HuH-7 (cell line): ENCODE measurements around the gene VPS26C.
"Not testable (repeated sequence)": the region's sequence is repeated elsewhere in the genome, so short reads cannot be mapped to it uniquely, and the experiment has no call there.

ENCODE experiments used
- DNase-seq: peaks from one replicate; pipeline ENCODE4 v3.0.0; 2011; ENCODE audit warnings: low spot score

The VPS26C gene

DNA sequence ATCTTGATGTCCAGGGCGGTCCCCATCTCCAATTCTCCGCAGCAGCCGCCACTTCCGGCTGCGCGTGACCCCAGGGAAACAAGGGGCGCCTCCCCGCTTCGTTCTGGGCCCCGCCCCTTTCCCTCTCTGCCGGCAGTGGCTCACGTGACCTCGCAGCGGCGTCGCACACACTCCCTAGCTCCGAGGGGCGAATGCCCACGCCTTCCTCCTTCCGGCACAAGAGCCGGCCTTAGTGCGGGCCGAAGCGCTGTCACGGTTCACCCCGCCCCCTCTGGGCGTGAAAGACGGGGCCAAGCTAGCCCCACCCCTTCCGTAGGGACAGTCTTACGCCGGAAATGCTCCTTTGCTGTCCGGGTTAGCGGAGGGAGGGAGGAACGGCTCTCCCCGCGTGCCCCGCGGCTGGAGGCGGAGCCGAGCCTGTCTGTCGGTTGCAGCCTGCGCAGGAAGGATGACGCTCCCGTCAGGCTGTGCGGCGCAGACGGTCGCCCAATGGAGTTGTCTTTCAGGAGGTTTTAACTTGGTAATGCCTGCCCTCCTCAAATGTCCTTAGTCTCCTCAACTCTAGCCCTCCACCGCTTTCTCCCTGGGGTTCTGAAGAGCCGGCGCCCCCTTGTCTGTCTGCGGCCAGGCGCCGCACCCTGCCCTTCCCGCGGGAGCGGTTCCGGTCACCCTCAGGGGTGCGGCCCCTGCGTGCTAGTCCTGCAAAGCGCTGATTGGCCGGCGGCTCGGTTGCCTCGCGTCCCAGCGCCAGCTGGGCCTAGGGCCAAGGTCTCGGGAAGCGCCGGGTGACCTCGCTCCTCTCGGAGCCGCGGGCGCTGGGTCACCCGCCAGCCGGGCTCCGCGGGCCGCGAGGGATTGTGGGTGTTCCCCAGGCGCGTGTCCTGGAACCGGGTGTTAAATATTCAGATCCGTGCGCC lies at the start of gene VPS26C:
Gene VPS26C, minus strand, starts transcription at position 66 of the 917 bp plus-strand sequence. Its CDS starts 40 bp downstream, at position 26.
- peak; percentile 85 for DNase-seq

DNA sequence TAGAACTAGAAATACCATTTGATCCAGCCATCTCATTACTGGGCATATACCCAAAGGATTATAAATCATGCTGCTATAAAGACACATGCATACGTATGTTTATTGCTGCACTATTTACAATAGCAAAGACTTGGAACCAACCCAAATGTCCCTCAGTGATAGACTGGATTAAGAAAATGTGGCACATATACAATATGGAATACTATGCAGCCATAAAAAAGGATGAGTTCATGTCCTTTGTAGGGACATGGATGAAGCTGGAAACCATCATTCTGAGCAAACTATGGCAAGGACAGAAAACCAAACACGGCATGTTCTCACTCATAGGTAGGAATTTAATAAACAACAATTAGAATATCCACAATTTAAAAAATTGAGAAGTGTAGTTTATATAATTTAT lies 48.9 kb upstream of the VPS26C start:
- not testable (repeated sequence) for DNase-seq

DNA sequence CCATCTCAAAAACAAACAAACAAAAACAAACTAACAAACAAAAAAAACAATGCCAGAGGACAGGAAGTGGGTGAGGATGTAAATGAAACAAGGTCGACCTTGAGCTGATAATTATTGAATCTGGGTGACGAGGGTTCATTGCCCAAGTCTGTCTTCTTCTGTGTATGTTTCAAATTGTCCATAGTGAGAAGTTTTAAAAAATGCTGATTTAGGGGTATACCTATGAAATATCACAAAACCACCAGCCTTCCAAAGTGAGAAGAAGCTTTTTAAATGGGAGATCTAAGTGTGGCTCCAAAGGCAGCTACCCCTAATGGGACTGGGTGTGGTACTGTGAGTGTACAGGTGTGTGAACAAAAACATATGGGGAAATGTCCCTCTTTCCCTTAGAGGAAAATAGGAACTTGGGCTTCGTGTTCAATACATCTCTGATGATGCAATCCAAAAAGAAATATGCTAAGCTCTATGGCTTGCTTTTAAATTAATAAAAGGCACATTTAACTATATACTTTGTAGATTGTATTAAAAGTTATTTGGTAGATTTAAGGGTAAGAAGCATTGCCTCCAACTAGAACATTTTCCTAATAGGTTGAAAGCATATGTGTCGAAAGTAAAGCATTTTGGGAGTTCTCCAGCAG lies 33.1 kb upstream of the VPS26C start:
- no peak for DNase-seq

DNA sequence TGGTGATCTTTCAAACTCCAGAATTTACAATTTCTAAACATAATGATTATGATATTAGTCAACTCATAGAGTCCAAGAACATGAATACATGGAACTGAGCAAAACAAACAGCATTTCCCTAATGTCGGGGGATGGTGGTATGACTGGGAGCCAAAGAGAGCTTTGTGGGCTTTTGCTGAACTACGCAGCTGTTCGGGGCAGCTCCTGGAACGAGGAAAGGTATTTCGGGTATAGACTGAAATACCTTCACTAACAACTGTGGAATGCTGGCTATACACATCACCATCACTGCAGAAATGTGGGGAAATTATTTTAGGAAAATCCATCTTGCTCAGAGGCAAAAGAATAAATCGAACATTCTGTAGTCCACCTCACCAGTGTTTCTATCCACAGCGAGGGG lies 30.2 kb upstream of the VPS26C start:
- no peak for DNase-seq

DNA sequence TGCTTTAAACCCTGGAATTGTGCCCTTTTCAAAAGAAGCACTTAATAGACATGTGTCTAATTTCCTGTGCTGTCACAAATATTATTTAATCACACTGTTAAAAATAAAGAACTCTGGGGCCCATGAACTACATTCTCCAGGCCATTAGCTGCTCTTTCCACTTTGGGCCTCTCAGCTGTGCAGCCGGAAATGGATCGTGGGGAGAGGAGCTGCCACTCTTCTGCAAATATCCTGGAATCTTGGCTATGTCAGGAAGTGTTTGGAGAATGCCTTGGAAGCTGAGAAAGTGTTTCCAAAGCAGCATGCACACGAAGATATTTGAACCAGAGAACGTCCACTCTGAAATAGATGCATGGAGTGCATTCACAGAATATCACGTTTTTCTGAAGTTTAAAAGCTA lies 27.5 kb upstream of the VPS26C start:
- DNase-seq = no peak

DNA sequence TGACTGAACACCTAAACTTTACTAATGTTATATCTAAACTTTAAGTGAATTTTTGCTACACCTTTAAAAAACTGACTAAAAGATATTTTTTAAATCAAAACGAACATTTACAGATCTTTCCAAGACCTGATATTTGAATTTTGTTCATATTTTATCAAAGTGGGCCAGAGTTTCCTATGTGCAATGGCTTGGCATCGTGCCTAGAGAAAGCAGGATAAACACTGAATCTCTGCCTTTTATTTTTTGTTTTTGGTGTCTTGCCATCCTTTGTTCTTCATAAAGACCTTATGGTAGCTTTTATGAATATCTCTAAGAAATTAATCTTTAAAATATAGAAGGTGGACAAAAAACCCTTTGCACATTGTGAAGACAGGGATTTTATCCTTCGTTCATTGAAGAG lies 25.8 kb upstream of the VPS26C start:
- no peak for DNase-seq

DNA sequence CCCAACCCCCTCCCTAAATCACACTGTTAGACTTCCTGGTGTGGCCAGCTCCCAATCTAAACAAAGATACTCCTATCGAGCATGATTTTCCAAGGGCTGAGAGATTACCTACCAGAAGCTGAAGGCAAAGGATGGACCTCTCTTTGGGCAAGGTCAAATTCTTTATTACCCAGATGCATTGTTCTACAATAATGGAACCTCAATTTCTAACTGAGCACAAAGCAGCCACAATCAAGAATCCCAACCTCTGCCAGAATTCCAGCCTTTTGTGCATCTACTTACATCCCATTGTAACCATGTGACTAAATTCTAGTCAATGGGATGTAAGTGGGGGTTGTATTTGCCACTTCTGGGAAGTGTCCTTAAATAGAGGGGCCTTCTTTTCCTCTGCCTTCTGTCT lies 24.9 kb upstream of the VPS26C start:
- DNase-seq = no peak

DNA sequence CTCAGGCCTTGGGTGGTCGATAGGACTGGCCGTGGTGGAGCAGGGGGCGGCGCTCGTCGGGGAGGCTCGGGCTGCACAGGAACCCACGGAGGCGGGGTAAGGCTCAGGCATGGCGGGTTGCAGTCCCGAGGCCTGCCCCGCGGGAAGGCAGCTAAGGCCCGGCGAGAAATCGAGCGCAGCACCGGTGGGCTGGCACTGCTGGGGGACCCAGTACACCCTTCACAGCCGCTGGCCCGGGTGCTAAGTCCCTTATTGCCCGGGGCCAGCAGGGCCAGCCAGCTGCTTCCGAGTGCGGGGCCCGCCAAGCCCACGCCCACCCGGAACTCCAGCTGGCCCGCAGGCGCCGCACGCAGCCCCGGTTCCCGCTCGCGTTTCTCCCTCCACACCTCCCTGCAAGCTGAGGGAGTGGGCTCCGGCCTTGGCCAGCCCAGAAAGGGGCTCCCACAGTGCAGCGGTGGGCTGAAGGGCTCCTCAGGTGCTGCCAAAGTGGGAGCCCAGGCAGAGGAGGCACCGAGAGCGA lies 16.1 kb upstream of the VPS26C start:
- DNase-seq = not testable (repeated sequence)

DNA sequence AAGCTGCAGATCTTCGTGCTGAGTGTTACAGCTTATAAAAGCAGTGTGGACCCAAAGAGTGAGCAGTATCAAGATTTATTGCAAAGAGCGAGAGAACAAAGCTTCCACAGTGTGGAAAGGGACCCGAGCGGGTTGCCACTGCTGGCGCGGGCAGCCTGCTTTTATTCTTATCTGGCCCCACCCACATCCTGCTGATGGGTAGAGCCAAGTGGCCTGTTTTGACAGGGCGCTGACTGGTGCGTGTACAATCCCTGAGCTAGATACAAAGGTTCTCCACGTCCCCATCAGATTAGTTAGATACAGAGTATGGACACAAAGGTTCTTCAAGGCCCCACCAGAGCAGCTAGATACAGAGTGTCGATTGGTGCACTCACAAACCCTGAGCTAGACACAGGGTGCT lies 15.5 kb upstream of the VPS26C start:
- DNase-seq = not testable (repeated sequence)

DNA sequence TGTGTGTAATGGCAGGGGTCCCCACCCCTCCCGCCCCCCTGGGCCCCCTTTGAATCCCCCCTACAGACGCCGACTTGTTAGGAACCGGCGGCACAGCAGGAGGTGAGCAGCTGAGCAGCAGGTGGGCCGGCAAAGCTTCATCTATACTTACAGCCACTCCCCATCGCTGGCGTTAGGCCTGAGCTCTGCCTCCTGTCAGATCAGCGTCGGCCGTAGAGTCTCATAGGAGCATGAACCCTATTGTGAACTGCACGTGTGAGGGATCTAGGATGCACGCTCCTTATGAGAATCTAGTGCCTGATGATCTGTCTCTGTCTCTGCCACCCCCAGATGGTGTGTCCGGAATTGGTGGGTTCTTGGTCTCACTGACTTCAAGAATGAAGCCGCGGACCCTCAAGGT lies 14.9 kb upstream of the VPS26C start:
- no peak for DNase-seq

DNA sequence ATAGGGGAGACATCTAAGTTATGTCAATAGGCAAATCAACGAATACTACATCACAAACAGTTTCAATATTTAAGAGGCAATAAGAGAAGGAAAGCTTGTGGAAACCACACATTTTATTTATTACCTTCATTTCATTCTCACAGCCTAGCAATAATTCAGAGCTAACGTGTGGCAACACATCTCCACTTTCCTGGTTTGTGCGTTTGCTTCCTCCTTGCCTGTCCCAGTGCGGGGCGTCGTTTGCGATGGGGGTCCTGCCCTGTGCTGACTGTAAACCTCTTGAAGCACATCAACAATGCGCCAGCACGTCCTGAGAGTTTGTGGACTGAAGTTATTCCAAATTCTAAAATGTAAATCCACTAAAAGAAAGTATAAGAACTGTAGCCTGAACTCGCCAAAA lies 14.4 kb upstream of the VPS26C start:
- no peak for DNase-seq

DNA sequence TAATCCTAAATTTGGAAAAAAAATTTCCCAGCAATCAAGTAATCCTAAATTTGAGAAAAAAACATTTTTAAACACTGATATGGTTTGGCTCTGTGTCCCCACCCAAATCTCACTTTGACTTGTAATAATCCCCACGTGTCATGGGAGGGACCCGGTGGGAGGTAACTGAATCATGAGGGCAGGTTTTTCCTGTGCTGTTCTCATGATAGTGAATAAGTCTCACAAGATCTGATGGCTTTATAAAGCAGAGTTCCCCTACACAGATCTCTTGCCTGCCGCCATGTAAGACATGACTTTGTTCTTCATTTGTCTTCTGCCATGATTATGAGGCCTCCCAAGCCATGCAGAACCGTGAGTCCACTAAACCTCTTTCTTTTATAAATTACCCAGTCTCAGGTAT lies 12.1 kb upstream of the VPS26C start:
- DNase-seq = not testable (repeated sequence)

DNA sequence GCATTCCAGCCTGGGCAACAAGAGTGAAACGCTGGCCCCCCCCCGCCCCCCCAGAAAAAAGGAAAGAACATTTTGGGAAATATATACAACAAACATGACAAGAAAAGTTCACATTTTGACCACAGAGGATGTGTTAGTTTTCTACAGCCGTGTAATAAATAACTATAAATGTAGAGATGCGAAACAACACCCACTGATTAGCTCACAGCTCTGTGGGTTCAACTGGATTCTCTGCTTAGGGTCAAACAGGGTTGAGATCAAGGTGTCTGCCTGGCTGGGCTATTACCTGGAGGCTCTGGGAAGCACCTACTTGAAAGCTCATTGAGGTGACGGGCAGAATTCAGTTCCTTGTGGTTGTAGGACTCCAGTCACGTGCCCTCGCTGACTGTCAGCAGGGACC lies 11.1 kb upstream of the VPS26C start:
- DNase-seq = no peak

DNA sequence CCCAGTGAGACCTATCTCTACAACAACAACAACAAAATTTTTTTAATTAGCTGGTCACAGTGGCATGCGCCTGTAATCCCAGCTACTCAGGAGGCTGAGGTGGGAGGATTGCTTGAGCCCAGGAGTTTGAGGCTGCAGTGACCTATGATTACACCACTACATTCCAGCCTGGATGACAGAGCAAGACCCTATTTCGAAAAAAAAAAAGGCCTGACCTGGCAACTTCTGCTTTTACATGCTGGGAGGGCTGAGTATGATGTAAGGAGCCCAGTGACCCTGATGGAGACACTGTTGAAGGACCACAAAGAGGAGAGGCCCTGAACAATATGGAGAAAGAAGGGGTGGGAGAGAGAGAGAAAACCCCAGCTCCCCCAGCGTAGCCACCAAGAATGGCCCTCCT lies 9.2 kb upstream of the VPS26C start:
- no peak for DNase-seq

DNA sequence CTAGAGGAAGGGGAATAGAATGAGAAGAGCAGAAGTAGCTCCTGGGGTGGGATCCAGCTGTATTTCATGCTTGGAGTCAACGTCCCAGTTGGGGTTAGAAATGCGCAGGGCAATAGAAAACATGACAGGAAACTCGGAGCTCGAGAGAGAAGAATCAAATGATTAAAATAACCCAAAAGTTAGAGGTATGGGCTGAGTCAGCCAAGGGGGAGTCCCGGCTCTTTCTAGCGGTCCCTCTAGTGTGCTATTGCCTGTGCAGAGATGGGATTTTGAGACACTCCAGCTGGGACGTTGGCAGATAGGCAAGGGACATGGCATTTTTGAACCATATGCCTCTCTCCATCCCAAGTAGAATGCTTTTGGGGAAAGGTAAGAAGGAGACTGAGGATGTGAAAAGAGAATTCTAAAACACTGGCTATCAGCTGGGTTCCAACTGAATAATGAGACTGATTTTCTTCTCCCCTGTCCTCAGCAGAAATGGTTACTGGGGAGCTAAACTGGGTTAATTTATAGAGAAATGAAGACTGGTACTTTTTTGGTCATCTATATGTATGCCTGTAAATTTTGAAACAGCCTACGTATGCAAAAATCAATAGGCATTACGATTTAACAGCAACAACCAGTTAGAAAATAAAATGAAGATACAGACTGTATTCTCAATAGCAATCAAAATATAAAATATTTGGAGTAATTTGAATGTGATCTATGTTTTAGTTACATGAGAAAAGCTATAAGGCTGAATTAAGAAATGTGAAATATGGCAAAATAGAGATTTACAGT lies 7.0 kb upstream of the VPS26C start:
- DNase-seq = no peak

DNA sequence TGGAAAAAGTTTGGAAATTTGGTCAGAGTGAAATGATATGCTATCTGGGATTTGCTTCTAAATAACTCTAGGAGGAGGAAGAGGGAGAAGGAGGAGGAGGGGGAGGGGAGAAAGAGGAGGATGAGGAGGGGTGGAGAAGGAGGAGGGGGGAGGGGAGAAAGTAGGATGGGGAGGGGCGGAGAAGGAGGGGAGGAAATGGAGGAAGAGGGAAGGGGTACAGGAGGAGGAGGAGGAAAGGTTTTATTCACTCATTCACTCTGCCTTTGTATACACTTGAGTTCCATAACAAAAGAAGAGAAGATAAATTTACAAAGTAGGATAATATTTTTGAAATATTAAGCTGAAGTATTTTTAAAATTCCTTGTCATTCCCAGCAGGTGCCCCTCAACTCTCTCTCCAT lies 6.3 kb upstream of the VPS26C start:
- no peak for DNase-seq

DNA sequence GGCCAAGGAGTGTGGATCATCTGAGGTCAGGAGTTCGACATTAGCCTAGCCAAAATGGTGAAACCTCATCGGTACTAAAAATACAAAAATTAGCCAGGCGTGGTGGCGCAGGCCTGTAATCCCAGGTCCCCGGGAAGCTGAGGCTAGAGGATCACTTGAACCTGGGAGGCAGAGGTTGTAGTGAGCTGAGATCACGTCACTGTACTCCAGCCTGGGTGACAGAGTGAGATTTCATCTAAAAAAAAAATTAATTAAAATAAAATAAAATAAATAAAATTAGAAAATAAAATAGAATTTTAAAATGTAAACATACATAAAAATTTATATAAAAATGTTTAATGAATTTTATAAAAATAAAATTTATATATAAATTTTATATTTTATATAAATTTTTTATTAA lies 5.8 kb upstream of the VPS26C start:
- DNase-seq = no peak

DNA sequence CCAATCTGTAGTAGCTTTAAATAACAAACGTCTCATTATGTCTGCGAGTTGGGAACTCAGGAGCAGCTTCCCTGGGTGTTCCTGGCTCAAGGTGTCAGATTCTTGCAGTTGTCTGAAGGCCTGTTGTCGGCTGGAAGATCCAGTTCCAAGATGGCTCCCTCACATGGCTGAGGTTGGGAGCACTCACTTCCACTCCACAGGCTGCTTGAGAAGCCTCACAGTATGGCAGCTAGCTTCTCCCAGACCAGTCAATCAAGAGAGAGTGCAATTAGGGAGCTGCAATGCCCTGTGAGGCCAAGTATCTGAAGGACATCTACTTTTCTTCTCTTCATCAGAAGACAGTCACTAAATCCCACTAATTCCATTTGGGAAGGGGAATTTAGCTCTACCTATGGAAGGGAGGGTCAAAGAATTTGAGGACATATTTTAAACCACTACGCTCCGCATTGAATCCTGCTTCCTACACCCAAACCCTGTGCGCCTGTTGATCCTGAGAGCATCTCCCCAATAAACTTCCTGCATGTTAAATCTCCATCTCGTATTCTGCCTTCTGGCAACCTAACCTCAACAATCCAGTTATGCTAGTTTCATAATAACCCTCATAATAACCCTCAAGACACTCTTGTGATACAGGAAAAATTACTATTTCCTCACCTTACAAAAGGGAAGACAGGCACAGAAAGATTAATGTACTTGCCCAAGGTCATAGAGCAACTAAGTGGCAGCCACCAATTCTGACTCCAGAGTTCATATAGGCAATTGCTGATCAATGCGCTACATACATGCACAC lies 3.6 kb upstream of the VPS26C start:
- no peak for DNase-seq

DNA sequence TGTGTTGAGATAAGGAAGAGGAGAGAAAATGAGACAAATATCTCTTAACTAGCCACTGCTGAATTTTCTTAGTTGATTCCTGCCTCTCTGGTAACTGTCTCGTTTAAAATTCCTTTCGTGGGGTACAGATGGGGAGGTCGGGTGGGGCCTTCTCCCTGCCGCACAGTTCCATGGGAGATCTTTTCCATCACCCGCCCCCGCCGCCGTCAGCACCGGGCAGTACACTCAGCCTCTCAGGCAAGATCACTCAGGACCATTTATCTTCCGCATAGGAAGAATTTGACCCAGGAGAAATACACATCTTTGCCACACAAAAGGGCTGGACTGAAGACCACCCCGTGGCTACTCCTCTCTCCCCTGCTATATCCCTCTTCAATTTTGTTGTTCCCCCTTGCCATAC lies 2.3 kb upstream of the VPS26C start:
- no peak for DNase-seq

DNA sequence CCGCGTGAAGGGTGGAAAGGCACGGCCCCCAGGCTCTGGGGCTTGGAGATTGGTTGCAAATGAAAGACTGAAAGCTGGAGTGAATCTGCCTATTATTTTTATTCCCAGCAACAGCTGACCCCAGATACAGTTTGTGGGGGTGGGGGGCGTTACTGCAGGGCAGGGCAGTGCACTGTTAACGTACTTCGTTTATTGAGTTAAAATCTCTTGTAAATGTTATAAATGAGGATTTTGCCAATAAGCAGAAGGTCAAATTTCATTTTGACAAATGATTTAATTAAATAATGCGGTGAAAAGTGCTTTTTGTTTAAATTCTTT lies 1.0 kb upstream of the VPS26C start:
- DNase-seq = no peak

DNA sequence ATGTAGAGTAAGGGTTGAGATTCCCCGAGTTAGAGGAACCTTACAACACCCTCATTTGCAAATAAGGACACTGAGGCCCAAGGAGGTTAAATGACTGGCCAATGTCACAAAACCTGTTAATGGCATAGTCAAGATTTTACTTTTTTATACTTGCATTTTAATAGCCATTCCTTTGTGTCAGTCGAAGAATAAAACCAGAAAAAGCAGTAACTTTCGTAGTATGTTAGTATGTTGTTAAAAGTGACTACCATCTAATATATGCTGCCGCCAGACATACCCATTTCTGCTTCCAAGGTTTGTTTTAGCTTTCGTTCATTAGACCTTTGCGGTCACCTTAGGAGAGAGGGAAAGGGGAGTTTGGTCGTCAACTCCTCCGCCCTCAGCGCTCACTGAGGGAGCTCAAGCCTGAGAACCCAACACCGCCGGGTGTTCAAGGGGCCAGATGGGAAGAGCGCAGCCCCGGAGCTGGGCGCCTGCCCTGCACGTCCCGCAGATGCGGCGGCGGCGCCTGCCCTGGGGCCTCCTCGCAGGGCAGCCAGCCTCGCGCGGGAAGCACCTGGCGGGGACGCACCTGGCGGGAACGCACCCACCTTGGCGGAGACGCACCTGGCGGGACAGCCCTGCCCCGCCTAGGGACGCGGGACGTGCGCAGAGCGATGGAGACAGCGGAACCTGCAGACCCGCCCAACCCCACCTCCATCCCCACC lies 466 bp downstream of the VPS26C start:
- no peak for DNase-seq
